HepG2 (cell line): ENCODE data around the gene FASTK. TPM values are rescaled to one million over a fixed set of nuclear protein-coding genes. Genes with fewer than 3 reads are reported as not detected.
A peak's percentile ranks its signal among the peaks of the same experiment; 100 is the strongest.

Experiments used
- AGO2 ChIP-seq: fragments of 200-400 bp; formaldehyde crosslinking; optimal IDR thresholded peaks from 2 replicates; pipeline ENCODE3; 2017; ENCODE audit warnings: mild to moderate bottlenecking, low read depth, low read length, moderate library complexity
- ATF7 ChIP-seq, 2 experiments: fragments of 450-650 bp in 1 of 2; sonication (generic) in 1 of 2; formaldehyde crosslinking in 1 of 2; IDR thresholded peaks; 2 replicates each; pipeline versions ENCODE4 v1.4.0 to v1.6.1; 2016 to 2020; ENCODE audit warnings: antibody characterized with exemption in 1 of 2, mild to moderate bottlenecking in 1 of 2, missing genetic modification reagents in 1 of 2
- CEBPG ChIP-seq: IDR thresholded peaks from 2 replicates; pipeline ENCODE4 v1.6.1; 2016
- EP300 ChIP-seq, 3 experiments: sonication (generic) in 1 of 3; formaldehyde crosslinking in 1 of 3; IDR thresholded peaks; 2 replicates each; pipeline versions ENCODE4 v1.5.1 to v1.6.1; 2011 to 2020; ENCODE audit warnings: low read depth in 2 of 3, low read length in 2 of 3, borderline replicate concordance in 1 of 3, improper control_type of control experiment in 1 of 3, mild to moderate bottlenecking in 1 of 3, missing genetic modification reagents in 1 of 3, moderate library complexity in 1 of 3
- HDAC2 ChIP-seq: sonication (generic); formaldehyde crosslinking; IDR thresholded peaks from 2 replicates; pipeline ENCODE4 v1.4.0; 2020; ENCODE audit warnings: missing genetic modification reagents
- HMG20A ChIP-seq: IDR thresholded peaks from 2 replicates; pipeline ENCODE4 v1.6.1; 2016; ENCODE audit warnings: borderline replicate concordance
- MAFG ChIP-seq: sonication (generic); formaldehyde crosslinking; IDR thresholded peaks from 2 replicates; pipeline ENCODE4 v1.5.1; 2020; ENCODE audit warnings: mild to moderate bottlenecking, missing genetic modification reagents
- MLLT10 ChIP-seq: sonication (generic); formaldehyde crosslinking; IDR thresholded peaks from 2 replicates; pipeline ENCODE4 v1.4.0; 2020; ENCODE audit warnings: missing genetic modification reagents
- PAF1 ChIP-seq: IDR thresholded peaks from 2 replicates; pipeline ENCODE4 v1.6.1; 2016; ENCODE audit warnings: missing genetic modification reagents, missing compliant biosample characterization
- PHF20 ChIP-seq: sonication (generic); formaldehyde crosslinking; IDR thresholded peaks from 2 replicates; pipeline ENCODE4 v1.5.0; 2020; ENCODE audit warnings: mild to moderate bottlenecking, missing genetic modification reagents
- RFX5 ChIP-seq: IDR thresholded peaks from 2 replicates; pipeline ENCODE4 v1.6.1; 2011; ENCODE audit warnings: low read depth, low read length, improper control_type of control experiment
- RFXANK ChIP-seq: IDR thresholded peaks from 2 replicates; pipeline ENCODE4 v1.6.1; 2016
- SMAD9 ChIP-seq: sonication (generic); formaldehyde crosslinking; IDR thresholded peaks from 2 replicates; pipeline ENCODE4 v1.5.1; 2020; ENCODE audit warnings: mild to moderate bottlenecking, missing genetic modification reagents
- YEATS4 ChIP-seq: sonication (generic); formaldehyde crosslinking; IDR thresholded peaks from 2 replicates; pipeline ENCODE4 v1.4.0; 2020; ENCODE audit warnings: missing genetic modification reagents, borderline replicate concordance
- ZNF557 ChIP-seq: sonication (generic); formaldehyde crosslinking; IDR thresholded peaks from 2 replicates; pipeline ENCODE4 v1.4.0; 2020; ENCODE audit warnings: missing genetic modification reagents
- ZSCAN20 ChIP-seq: sonication (generic); formaldehyde crosslinking; IDR thresholded peaks from 2 replicates; pipeline ENCODE4 v1.4.0; 2020; ENCODE audit warnings: missing genetic modification reagents, mild to moderate bottlenecking, borderline replicate concordance
- polyA plus RNA-seq, 8 experiments: library from polyadenylated mRNA; depleted of rRNA in 3 of 8; stranded (reverse) in 7 of 8; unstranded in 1 of 8; fragments of >200 nt; fragmentation: Illumina TruSeq in 4 of 8; extraction: Trizol in 4 of 8; gene quantifications; 2 replicates each; pipeline versions ENCODE4 v1.2.1 to v1.2.3, GENCODE V29; 2011 to 2016; ENCODE audit warnings: low read depth in 4 of 8, missing spikeins in 1 of 8, mixed read lengths in 1 of 8; ENCODE audit not compliant: insufficient read depth in 1 of 8
- total RNA-seq, 5 experiments: library from RNA; depleted of rRNA; stranded (reverse); fragments of >200 nt; fragmentation: Illumina TruSeq; extraction: Trizol; gene quantifications; 2 replicates each; pipeline ENCODE4 v1.2.3, GENCODE V29; 2016; ENCODE audit warnings: low read depth in 1 of 5
- TF ChIP-seq, protein P1 (sequence below): sonication (generic); formaldehyde crosslinking; IDR thresholded peaks from 2 replicates; pipeline ENCODE4 v1.4.0; 2020; ENCODE audit warnings: missing genetic modification reagents
- TF ChIP-seq, protein P2 (sequence below): sonication (generic); formaldehyde crosslinking; IDR thresholded peaks from 2 replicates; pipeline ENCODE4 v1.4.0; 2020; ENCODE audit warnings: low read depth, missing genetic modification reagents
- TF ChIP-seq, protein P3 (sequence below): sonication (generic); formaldehyde crosslinking; IDR thresholded peaks from 2 replicates; pipeline ENCODE4 v1.5.1; 2020; ENCODE audit warnings: mild to moderate bottlenecking, missing genetic modification reagents, moderate library complexity
- TF ChIP-seq, protein P4 (sequence below): fragments of 450-650 bp; IDR thresholded peaks from 2 replicates; pipeline ENCODE4 v1.6.1; 2016

The FASTK gene
- total and polyA plus RNA-seq, 2 of the 13 experiments (the other 11 are each of a cell fraction or from before 2014, with no cell fraction given) = 52.9 to 55.7 TPM

DNA sequence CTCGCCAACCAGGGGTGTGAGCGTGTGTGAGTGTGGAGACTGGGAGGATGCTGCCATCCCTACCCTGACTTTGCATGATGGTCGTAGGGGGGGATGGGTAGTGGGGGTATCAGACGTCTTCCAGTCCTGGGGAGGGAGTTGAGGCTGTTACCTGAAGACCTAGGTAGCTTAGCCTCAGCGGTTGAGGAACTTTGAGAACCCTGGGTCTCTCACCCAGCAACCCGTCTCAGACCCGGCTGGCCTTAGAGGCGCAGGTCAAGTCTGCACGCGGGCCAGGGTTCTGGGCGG is 18.6 kb downstream of the FASTK start (continued):
- no peak for TF ChIP-seq MLLT10
- no peak for TF ChIP-seq YEATS4 (CRISPR knock-in tag)
- TF ChIP-seq HMG20A = no peak
- no peak for TF ChIP-seq ZNF557 (CRISPR knock-in tag)
- TF ChIP-seq, protein P1, sequence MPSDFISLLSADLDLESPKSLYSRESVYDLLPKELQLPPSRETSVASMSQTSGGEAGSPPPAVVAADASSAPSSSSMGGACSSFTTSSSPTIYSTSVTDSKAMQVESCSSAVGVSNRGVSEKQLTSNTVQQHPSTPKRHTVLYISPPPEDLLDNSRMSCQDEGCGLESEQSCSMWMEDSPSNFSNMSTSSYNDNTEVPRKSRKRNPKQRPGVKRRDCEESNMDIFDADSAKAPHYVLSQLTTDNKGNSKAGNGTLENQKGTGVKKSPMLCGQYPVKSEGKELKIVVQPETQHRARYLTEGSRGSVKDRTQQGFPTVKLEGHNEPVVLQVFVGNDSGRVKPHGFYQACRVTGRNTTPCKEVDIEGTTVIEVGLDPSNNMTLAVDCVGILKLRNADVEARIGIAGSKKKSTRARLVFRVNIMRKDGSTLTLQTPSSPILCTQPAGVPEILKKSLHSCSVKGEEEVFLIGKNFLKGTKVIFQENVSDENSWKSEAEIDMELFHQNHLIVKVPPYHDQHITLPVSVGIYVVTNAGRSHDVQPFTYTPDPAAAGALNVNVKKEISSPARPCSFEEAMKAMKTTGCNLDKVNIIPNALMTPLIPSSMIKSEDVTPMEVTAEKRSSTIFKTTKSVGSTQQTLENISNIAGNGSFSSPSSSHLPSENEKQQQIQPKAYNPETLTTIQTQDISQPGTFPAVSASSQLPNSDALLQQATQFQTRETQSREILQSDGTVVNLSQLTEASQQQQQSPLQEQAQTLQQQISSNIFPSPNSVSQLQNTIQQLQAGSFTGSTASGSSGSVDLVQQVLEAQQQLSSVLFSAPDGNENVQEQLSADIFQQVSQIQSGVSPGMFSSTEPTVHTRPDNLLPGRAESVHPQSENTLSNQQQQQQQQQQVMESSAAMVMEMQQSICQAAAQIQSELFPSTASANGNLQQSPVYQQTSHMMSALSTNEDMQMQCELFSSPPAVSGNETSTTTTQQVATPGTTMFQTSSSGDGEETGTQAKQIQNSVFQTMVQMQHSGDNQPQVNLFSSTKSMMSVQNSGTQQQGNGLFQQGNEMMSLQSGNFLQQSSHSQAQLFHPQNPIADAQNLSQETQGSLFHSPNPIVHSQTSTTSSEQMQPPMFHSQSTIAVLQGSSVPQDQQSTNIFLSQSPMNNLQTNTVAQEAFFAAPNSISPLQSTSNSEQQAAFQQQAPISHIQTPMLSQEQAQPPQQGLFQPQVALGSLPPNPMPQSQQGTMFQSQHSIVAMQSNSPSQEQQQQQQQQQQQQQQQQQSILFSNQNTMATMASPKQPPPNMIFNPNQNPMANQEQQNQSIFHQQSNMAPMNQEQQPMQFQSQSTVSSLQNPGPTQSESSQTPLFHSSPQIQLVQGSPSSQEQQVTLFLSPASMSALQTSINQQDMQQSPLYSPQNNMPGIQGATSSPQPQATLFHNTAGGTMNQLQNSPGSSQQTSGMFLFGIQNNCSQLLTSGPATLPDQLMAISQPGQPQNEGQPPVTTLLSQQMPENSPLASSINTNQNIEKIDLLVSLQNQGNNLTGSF (CRISPR knock-in tag) = no peak
- no peak for TF ChIP-seq CEBPG (CRISPR knock-in tag)
- no peak for TF ChIP-seq PAF1 (CRISPR knock-in tag)
- TF ChIP-seq, protein P2, sequence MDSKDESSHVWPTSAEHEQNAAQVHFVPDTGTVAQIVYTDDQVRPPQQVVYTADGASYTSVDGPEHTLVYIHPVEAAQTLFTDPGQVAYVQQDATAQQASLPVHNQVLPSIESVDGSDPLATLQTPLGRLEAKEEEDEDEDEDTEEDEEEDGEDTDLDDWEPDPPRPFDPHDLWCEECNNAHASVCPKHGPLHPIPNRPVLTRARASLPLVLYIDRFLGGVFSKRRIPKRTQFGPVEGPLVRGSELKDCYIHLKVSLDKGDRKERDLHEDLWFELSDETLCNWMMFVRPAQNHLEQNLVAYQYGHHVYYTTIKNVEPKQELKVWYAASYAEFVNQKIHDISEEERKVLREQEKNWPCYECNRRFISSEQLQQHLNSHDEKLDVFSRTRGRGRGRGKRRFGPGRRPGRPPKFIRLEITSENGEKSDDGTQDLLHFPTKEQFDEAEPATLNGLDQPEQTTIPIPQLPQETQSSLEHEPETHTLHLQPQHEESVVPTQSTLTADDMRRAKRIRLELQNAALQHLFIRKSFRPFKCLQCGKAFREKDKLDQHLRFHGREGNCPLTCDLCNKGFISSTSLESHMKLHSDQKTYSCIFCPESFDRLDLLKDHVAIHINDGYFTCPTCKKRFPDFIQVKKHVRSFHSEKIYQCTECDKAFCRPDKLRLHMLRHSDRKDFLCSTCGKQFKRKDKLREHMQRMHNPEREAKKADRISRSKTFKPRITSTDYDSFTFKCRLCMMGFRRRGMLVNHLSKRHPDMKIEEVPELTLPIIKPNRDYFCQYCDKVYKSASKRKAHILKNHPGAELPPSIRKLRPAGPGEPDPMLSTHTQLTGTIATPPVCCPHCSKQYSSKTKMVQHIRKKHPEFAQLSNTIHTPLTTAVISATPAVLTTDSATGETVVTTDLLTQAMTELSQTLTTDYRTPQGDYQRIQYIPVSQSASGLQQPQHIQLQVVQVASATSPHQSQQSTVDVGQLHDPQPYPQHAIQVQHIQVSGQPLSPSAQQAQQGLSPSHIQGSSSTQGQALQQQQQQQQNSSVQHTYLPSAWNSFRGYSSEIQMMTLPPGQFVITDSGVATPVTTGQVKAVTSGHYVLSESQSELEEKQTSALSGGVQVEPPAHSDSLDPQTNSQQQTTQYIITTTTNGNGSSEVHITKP (CRISPR knock-in tag) = no peak
- 0 out of 2 replicates have a peak, but pooled peaks have one; percentile 25 for TF ChIP-seq RFX5
- TF ChIP-seq, protein P3, sequence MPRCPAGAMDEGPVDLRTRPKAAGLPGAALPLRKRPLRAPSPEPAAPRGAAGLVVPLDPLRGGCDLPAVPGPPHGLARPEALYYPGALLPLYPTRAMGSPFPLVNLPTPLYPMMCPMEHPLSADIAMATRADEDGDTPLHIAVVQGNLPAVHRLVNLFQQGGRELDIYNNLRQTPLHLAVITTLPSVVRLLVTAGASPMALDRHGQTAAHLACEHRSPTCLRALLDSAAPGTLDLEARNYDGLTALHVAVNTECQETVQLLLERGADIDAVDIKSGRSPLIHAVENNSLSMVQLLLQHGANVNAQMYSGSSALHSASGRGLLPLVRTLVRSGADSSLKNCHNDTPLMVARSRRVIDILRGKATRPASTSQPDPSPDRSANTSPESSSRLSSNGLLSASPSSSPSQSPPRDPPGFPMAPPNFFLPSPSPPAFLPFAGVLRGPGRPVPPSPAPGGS = no peak
- TF ChIP-seq, protein P4, sequence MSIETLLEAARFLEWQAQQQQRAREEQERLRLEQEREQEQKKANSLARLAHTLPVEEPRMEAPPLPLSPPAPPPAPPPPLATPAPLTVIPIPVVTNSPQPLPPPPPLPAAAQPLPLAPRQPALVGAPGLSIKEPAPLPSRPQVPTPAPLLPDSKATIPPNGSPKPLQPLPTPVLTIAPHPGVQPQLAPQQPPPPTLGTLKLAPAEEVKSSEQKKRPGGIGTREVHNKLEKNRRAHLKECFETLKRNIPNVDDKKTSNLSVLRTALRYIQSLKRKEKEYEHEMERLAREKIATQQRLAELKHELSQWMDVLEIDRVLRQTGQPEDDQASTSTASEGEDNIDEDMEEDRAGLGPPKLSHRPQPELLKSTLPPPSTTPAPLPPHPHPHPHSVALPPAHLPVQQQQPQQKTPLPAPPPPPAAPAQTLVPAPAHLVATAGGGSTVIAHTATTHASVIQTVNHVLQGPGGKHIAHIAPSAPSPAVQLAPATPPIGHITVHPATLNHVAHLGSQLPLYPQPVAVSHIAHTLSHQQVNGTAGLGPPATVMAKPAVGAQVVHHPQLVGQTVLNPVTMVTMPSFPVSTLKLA = no peak
- no peak for TF ChIP-seq AGO2
- TF ChIP-seq EP300 (IDR thresholded peaks at IDR 0.05; ENCODE audit: low read depth in 2 of 2, low read length in 2 of 2) = no peak
- no peak for TF ChIP-seq EP300 (CRISPR knock-in tag; IDR thresholded peaks at IDR 0.05; ENCODE audit: borderline replicate concordance)
- TF ChIP-seq ATF7 (IDR thresholded peaks at IDR 0.05) = no peak
- TF ChIP-seq ATF7 (CRISPR knock-in tag; IDR thresholded peaks at IDR 0.05) = no peak
- TF ChIP-seq RFXANK (CRISPR knock-in tag) = no peak
- 0 out of 2 replicates have a peak, but pooled peaks have one; percentile 24 for TF ChIP-seq PHF20 (CRISPR knock-in tag)
- no peak for TF ChIP-seq MAFG (CRISPR knock-in tag)
- peak; percentile 17; the same call in 1 of the 2 replicates for TF ChIP-seq HDAC2 (CRISPR knock-in tag)
- no peak for TF ChIP-seq SMAD9 (CRISPR knock-in tag)
- TF ChIP-seq ZSCAN20 (CRISPR knock-in tag) = no peak
